Endothelial cell of umbilical vein (primary cell): ENCODE measurements around the gene GRIN3B. TPM values are rescaled to one million over a fixed set of nuclear protein-coding genes. Genes with fewer than 3 reads are reported as not detected.

Experiments
- BruUV-seq: library from RNA; stranded (reverse); fragments of 400-500 nt; replicated peaks from 2 replicates; lab custom pipeline; 2021; lab: Mats Ljungman, UMichigan
- CTCF ChIA-PET: fragments of 300-600, 350-600 bp; sonication (Branson Sonifier 250); formaldehyde crosslinking; loops from one replicate; lab custom pipeline; 2021; ENCODE audit warnings: antibody characterized with exemption, inconsistent platforms; lab: Charles Lee
- POLR2A ChIA-PET: fragments of 300-600, 350-600 bp; sonication (Branson Sonifier 250); formaldehyde crosslinking; loops from one replicate; lab custom pipeline; 2021; ENCODE audit warnings: antibody characterized with exemption, inconsistent platforms; lab: Charles Lee
- DNase-seq: peaks from one replicate; pipeline ENCODE4 v3.0.0-alpha.2; 2011; ENCODE audit warnings: low read depth, low spot score
- FAIRE-seq: peaks from 2 replicates; lab custom pipeline; 2011; peaks lifted over from hg19 to GRCh38; lab: Jason Lieb, UNC
- H2AFZ ChIP-seq: 2 replicates; pipeline ENCODE4 v1.6.0; 2012; ENCODE audit warnings: low read depth, low read length, control low read depth, inconsistent platforms
- H3K27ac ChIP-seq: 2 replicates; pipeline ENCODE4 v1.5.1; 2011; ENCODE audit warnings: low read depth, mild to moderate bottlenecking, control low read depth, low read length, moderate library complexity; ENCODE audit not compliant: insufficient read depth
- H3K27me3 ChIP-seq, 2 experiments: 2 replicates each; pipeline versions ENCODE4 v1.6.0 to v1.6.1; 2011; ENCODE audit warnings: low read length in 2 of 2, mixed read lengths in 1 of 2; ENCODE audit not compliant: control insufficient read depth in 2 of 2, insufficient read depth in 2 of 2
- H3K36me3 ChIP-seq, 2 experiments: 2 replicates in 1 of 2; 3 replicates in 1 of 2; pipeline ENCODE4 v1.5.1; 2011; ENCODE audit warnings: low read length in 2 of 2, mild to moderate bottlenecking in 1 of 2, moderate library complexity in 1 of 2; ENCODE audit not compliant: control insufficient read depth in 2 of 2, insufficient read depth in 2 of 2; ENCODE audit errors: extremely low read depth in 1 of 2
- H3K4me1 ChIP-seq: 3 replicates; pipeline ENCODE4 v1.5.1; 2011; ENCODE audit warnings: mild to moderate bottlenecking, low read length; ENCODE audit not compliant: control insufficient read depth, insufficient read depth; ENCODE audit errors: extremely low read depth
- H3K4me2 ChIP-seq: 2 replicates; pipeline ENCODE4 v1.6.1; 2011; ENCODE audit warnings: low read length, control low read depth, mixed read lengths; ENCODE audit not compliant: insufficient read depth
- H3K4me3 ChIP-seq, 3 experiments: fragments of 200-600 bp in 1 of 3; sonication (generic), shearing (Covaris generic) in 1 of 3; replicated peaks in 1 of 3; 2 replicates each; pipeline ENCODE4 v1.5.1; 2011 to 2016; ENCODE audit warnings: control low read depth in 3 of 3, low read length in 3 of 3, mild to moderate bottlenecking in 2 of 3, inconsistent platforms in 1 of 3, low read depth in 1 of 3, moderate library complexity in 1 of 3; ENCODE audit not compliant: insufficient read depth in 1 of 3
- H3K79me2 ChIP-seq: 2 replicates; pipeline ENCODE4 v1.6.0; 2012; ENCODE audit warnings: low read length, inconsistent platforms; ENCODE audit not compliant: control insufficient read depth, insufficient read depth
- H3K9ac ChIP-seq: replicated peaks from 2 replicates; pipeline ENCODE3; 2011; ENCODE audit warnings: low read length, control low read depth; ENCODE audit not compliant: insufficient read depth; ENCODE audit errors: extremely low read depth
- H3K9me1 ChIP-seq: replicated peaks from 3 replicates; pipeline ENCODE4 v1.6.0; 2011; ENCODE audit warnings: mild to moderate bottlenecking, low read length; ENCODE audit not compliant: control insufficient read depth, insufficient read depth; ENCODE audit errors: extremely low read depth
- H3K9me3 ChIP-seq: replicated peaks from 2 replicates; pipeline ENCODE4 v1.5.1; 2012; ENCODE audit warnings: low read length, inconsistent platforms; ENCODE audit not compliant: control insufficient read depth, insufficient read depth
- H4K20me1 ChIP-seq: replicated peaks from 2 replicates; pipeline ENCODE3; 2011; ENCODE audit warnings: mild to moderate bottlenecking, low read length; ENCODE audit not compliant: control insufficient read depth, insufficient read depth; ENCODE audit errors: extremely low read depth
- CTCF ChIP-seq, 2 donors: IDR thresholded peaks; 1 replicate in 1 of 2; 2 replicates in 1 of 2; pipeline ENCODE4 v1.5.1; 2011; ENCODE audit warnings: low read length in 2 of 2, mild to moderate bottlenecking in 2 of 2, moderate library complexity in 2 of 2, control low read depth in 1 of 2, inconsistent platforms in 1 of 2, low read depth in 1 of 2; ENCODE audit not compliant: insufficient read depth in 1 of 2; ENCODE audit errors: extremely low read depth in 1 of 2
- EZH2 ChIP-seq: IDR thresholded peaks from 2 replicates; pipeline ENCODE4 v1.6.1; 2012; ENCODE audit warnings: borderline replicate concordance, low read depth, mild to moderate bottlenecking, moderate library complexity, low read length, inconsistent platforms; ENCODE audit not compliant: severe bottlenecking
- FOS ChIP-seq: IDR thresholded peaks from 2 replicates; pipeline ENCODE4 v1.6.1; 2011; ENCODE audit warnings: mild to moderate bottlenecking, low read length, moderate library complexity, borderline replicate concordance; ENCODE audit not compliant: insufficient read depth
- GATA2 ChIP-seq: IDR thresholded peaks from 2 replicates; pipeline ENCODE4 v1.7.0; 2011; ENCODE audit warnings: low read depth, mild to moderate bottlenecking, moderate library complexity, mixed read lengths, low read length; ENCODE audit not compliant: insufficient read length, insufficient read depth
- JUN ChIP-seq: IDR thresholded peaks from 2 replicates; pipeline ENCODE4 v1.6.1; 2011; ENCODE audit warnings: borderline replicate concordance, low read depth; ENCODE audit not compliant: insufficient read length, insufficient read depth
- MYC ChIP-seq: IDR thresholded peaks from one replicate; pipeline ENCODE4 v1.6.1; 2011; ENCODE audit warnings: mild to moderate bottlenecking, low read depth, low read length
- POLR2A ChIP-seq: IDR thresholded peaks from 2 replicates; pipeline ENCODE4 v1.6.1; 2012; ENCODE audit warnings: low read depth, mild to moderate bottlenecking, control low read depth, low read length
- POLR2AphosphoS5 ChIP-seq: IDR thresholded peaks from 2 replicates; pipeline ENCODE4 v1.6.1; 2012; ENCODE audit warnings: low read depth, mild to moderate bottlenecking, control low read depth, low read length, moderate library complexity; ENCODE audit not compliant: insufficient read depth
- dilution Hi-C: fragments of 300-500 bp; cut with MboI; formaldehyde crosslinking; loops from one replicate; pipeline ENCODE4 v1.15.0; 2019; ENCODE audit warnings: low sequenced_read_pairs; ENCODE audit not compliant: extremely low pct_ligation_motif_present
- intact Hi-C: fragments of 100-400 bp; cut with micrococcal nuclease; formaldehyde crosslinking; loops from one replicate; pipeline ENCODE4 v1.10.0; 2022
- polyA plus RNA-seq, 4 experiments: library from polyadenylated mRNA; depleted of rRNA in 3 of 4; stranded (reverse) in 3 of 4; unstranded in 1 of 4; fragments of >200 nt; gene quantifications; 2 replicates each; pipeline versions ENCODE4 v1.2.1 to v1.2.3, GENCODE V29; 2011 to 2012; ENCODE audit warnings: missing spikeins in 1 of 4
- total RNA-seq: library from RNA; stranded (reverse); gene quantifications from 2 replicates; pipeline ENCODE4 v1.2.3, GENCODE V29; 2021
- TF ChIP-seq, protein P1 (sequence below): IDR thresholded peaks from 2 replicates; pipeline ENCODE4 v1.6.1; 2011; ENCODE audit not compliant: insufficient read depth, insufficient read length

GRIN3B gene
- total and polyA plus RNA-seq, 2 donors (not counting 3 experiments of a cell fraction or from before 2014, with no cell fraction given): 0.43 to 0.82 TPM

GRCh38 chr19:963486-963951, 36.7 kb upstream of the GRIN3B start:
- FAIRE-seq: no peak
- peaks cover 2 to 5% of the 10 kb centered on the region in 2 experiments for H3K36me3 ChIP-seq
- CTCF ChIA-PET: no interaction called here
- no peak overlapping the region for H3K9ac ChIP-seq
- H3K9me1 ChIP-seq: no peaks in the 10 kb centered on the region
- no peaks in the 10 kb centered on the region for H3K27me3 ChIP-seq
- no peak overlapping the region for H2AFZ ChIP-seq
- TF ChIP-seq EZH2: no peak
- TF ChIP-seq CTCF (IDR thresholded peaks at IDR 0.05; ENCODE audit: extremely low read depth in 1 of 2, insufficient read depth in 1 of 2, low read depth in 1 of 2, low read length in 2 of 2): no peak
- H3K27ac ChIP-seq: no peak overlapping the region
- no TSS peak for BruUV-seq
- POLR2A ChIA-PET: no interaction called here
- H3K9me3 ChIP-seq: no peaks in the 10 kb centered on the region
- DNase-seq: no peak
- dilution Hi-C loops: no loop called here
- H4K20me1 ChIP-seq: no peaks in the 10 kb centered on the region
- no peaks in the 10 kb centered on the region for H3K79me2 ChIP-seq
- intact Hi-C loops: no loop called here
- no peak overlapping the region for H3K4me2 ChIP-seq
- H3K4me1 ChIP-seq: no peaks in the 10 kb centered on the region
- H3K4me3 ChIP-seq: no peak overlapping the region

- intact Hi-C loops (no loop called here), dilution Hi-C loops (no loop called here)
- CTCF ChIA-PET: no interaction called here
- Histone ChIP-seq H3K4me2 (no peak overlapping the region), H3K27ac (no peak overlapping the region), H3K36me3 (peaks cover 2 to 7% of the 10 kb centered on the region in 2 experiments), H3K4me1 (no peaks in the 10 kb centered on the region), H3K27me3 (no peaks in the 10 kb centered on the region), H3K9ac (no peak overlapping the region), H4K20me1 (no peaks in the 10 kb centered on the region), H3K9me3 (no peaks in the 10 kb centered on the region), H3K4me3 (no peak overlapping the region), H3K9me1 (no peaks in the 10 kb centered on the region), H3K79me2 (no peaks in the 10 kb centered on the region), H2AFZ (no peak overlapping the region)
- no TSS peak for BruUV-seq
- no peak for DNase-seq
- POLR2A ChIA-PET: no interaction called here
- TF ChIP-seq JUN (no peak), POLR2A (no peak), EZH2 (no peak), FOS (no peak), GATA2 (no peak), MYC (no peak), POLR2AphosphoS5 (no peak), CTCF (IDR thresholded peaks at IDR 0.05; ENCODE audit: extremely low read depth in 1 of 2, insufficient read depth in 1 of 2, low read depth in 1 of 2, low read length in 2 of 2) (no peak)
- TF ChIP-seq, protein P1, sequence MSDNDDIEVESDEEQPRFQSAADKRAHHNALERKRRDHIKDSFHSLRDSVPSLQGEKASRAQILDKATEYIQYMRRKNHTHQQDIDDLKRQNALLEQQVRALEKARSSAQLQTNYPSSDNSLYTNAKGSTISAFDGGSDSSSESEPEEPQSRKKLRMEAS: no peak
- no peak for FAIRE-seq
Measured at GRCh38 chr19:964116-964520, 36.1 kb upstream of the GRIN3B start.
